ENCODE measurements around the gene NDUFA11. TPM values are rescaled to one million over a fixed set of nuclear protein-coding genes. Genes with fewer than 3 reads are reported as not detected.

The NDUFA11 gene
- total and polyA plus RNA-seq, 2 donors (not counting 1 experiment from before 2014, with no cell fraction given) = 115 to 276 TPM

GRCh38 chr19:5867201-5868136, 36.1 kb downstream of the NDUFA11 start:
- Mint-ChIP-seq H3K27me3 (peaks cover 11% of the 10 kb centered on the region), H3K4me3 (no peak overlapping the region), H3K27ac (no peak overlapping the region), H3K9me3 (ENCODE audit: insufficient read depth) (no peaks in the 10 kb centered on the region), H3K4me1 (no peaks in the 10 kb centered on the region)
- Histone ChIP-seq H3K9me3 (ENCODE audit: control extremely low read depth in 1 of 3, control insufficient read depth in 2 of 3, insufficient read depth in 1 of 3, low read length in 2 of 3) (no peaks in the 10 kb centered on the region), H3K27ac (ENCODE audit: low read length in 2 of 2) (no peak overlapping the region), H3K4me2 (replicated peaks; ENCODE audit: low read depth, low read length, poor library complexity, severe bottlenecking) (no peak overlapping the region), H2AFZ (ENCODE audit: insufficient read depth, low read depth, low read length, poor library complexity, severe bottlenecking) (no peak overlapping the region), H3K4me1 (ENCODE audit: control insufficient read depth in 2 of 2, insufficient read depth in 2 of 2, low read length in 2 of 2) (no peaks in the 10 kb centered on the region), H3K79me2 (ENCODE audit: control insufficient read depth, insufficient read depth, low read length) (no peaks in the 10 kb centered on the region), H3K27me3 (replicated peaks in 1 of 4; ENCODE audit: control extremely low read depth in 1 of 4, control insufficient read depth in 3 of 4, insufficient read depth in 4 of 4, low read length in 3 of 4) (peaks cover 0 to 4% (median 0%) of the 10 kb centered on the region in 4 experiments), H3K4me3 (ENCODE audit: control extremely low read depth in 1 of 5, extremely low read depth in 1 of 5, insufficient read depth in 1 of 5, low read depth in 2 of 5, low read length in 4 of 5) (no peak overlapping the region), H3K9ac (ENCODE audit: low read length) (no peak overlapping the region), H4K20me1 (ENCODE audit: control insufficient read depth, insufficient read depth, low read length, poor library complexity, severe bottlenecking) (no peaks in the 10 kb centered on the region), H3K36me3 (replicated peaks in 1 of 2; ENCODE audit: control extremely low read depth in 1 of 2, control insufficient read depth in 1 of 2, extremely low read depth in 1 of 2, insufficient read depth in 2 of 2, low read length in 1 of 2) (no peaks in the 10 kb centered on the region)
- ATAC-seq (ENCODE audit: low read depth) = no peak
- intact Hi-C loops (cut with micrococcal nuclease) = no loop called here
- TF ChIP-seq EZH2 (IDR thresholded peaks at IDR 0.05; ENCODE audit: borderline replicate concordance, insufficient read depth, low read depth, low read length, poor library complexity, severe bottlenecking) (no peak), CTCF (IDR thresholded peaks at IDR 0.05) (no peak)
- WGBS (ENCODE audit: insufficient coverage) = 89% methylated on average over 29 of the region's 31 CpGs
- DNase-seq = no peak
- POLR2A ChIA-PET = no interaction called here
- CTCF ChIA-PET = interaction anchor here (0.5 kb wide), 1 partner anchor 968 kb away, joined by 3 read pairs; no protein-coding TSS in a partner anchor

GRCh38 chr19:5865772-5866171, 37.8 kb downstream of the NDUFA11 start:
- no peak overlapping the region for H3K4me3 Mint-ChIP-seq
- H3K9me3 ChIP-seq (ENCODE audit: control extremely low read depth in 1 of 3, control insufficient read depth in 2 of 3, insufficient read depth in 1 of 3, low read length in 2 of 3) = no peaks in the 10 kb centered on the region
- H3K27ac Mint-ChIP-seq = no peak overlapping the region
- no peak overlapping the region for H3K9ac ChIP-seq (ENCODE audit: low read length)
- intact Hi-C loops (cut with micrococcal nuclease) = no loop called here
- peaks cover 0 to 4% (median 0%) of the 10 kb centered on the region in 4 experiments for H3K27me3 ChIP-seq (replicated peaks in 1 of 4; ENCODE audit: control extremely low read depth in 1 of 4, control insufficient read depth in 3 of 4, insufficient read depth in 4 of 4, low read length in 3 of 4)
- ATAC-seq (ENCODE audit: low read depth) (no peak), DNase-seq (no peak)
- no peak overlapping the region for H3K4me3 ChIP-seq (ENCODE audit: control extremely low read depth in 1 of 5, extremely low read depth in 1 of 5, insufficient read depth in 1 of 5, low read depth in 2 of 5, low read length in 4 of 5)
- H3K27ac ChIP-seq (ENCODE audit: low read length in 2 of 2) = no peak overlapping the region
- H3K27me3 Mint-ChIP-seq = peaks cover 11% of the 10 kb centered on the region
- no peak overlapping the region for H2AFZ ChIP-seq (ENCODE audit: insufficient read depth, low read depth, low read length, poor library complexity, severe bottlenecking)
- POLR2A ChIA-PET = no interaction called here
- no peaks in the 10 kb centered on the region for H3K4me1 Mint-ChIP-seq
- no peaks in the 10 kb centered on the region for H3K9me3 Mint-ChIP-seq (ENCODE audit: insufficient read depth)
- no peaks in the 10 kb centered on the region for H4K20me1 ChIP-seq (ENCODE audit: control insufficient read depth, insufficient read depth, low read length, poor library complexity, severe bottlenecking)
- CTCF ChIA-PET = no interaction called here
- TF ChIP-seq EZH2 (IDR thresholded peaks at IDR 0.05; ENCODE audit: borderline replicate concordance, insufficient read depth, low read depth, low read length, poor library complexity, severe bottlenecking) (no peak), CTCF (IDR thresholded peaks at IDR 0.05) (no peak)
- no peaks in the 10 kb centered on the region for H3K4me1 ChIP-seq (ENCODE audit: control insufficient read depth in 2 of 2, insufficient read depth in 2 of 2, low read length in 2 of 2)
- H3K4me2 ChIP-seq (replicated peaks; ENCODE audit: low read depth, low read length, poor library complexity, severe bottlenecking) = no peak overlapping the region
- 90% methylated on average over 11 of the region's 11 CpGs for WGBS (ENCODE audit: insufficient coverage)
- H3K79me2 ChIP-seq (ENCODE audit: control insufficient read depth, insufficient read depth, low read length) = no peaks in the 10 kb centered on the region
- no peaks in the 10 kb centered on the region for H3K36me3 ChIP-seq (replicated peaks in 1 of 2; ENCODE audit: control extremely low read depth in 1 of 2, control insufficient read depth in 1 of 2, extremely low read depth in 1 of 2, insufficient read depth in 2 of 2, low read length in 1 of 2)

Data from B cell (primary cell).